ENCODE data around the gene SMTN.
"Not testable (repeated sequence)": the region's sequence is repeated elsewhere in the genome, so short reads cannot be mapped to it uniquely, and the experiment has no call there.

SMTN gene

DNA sequence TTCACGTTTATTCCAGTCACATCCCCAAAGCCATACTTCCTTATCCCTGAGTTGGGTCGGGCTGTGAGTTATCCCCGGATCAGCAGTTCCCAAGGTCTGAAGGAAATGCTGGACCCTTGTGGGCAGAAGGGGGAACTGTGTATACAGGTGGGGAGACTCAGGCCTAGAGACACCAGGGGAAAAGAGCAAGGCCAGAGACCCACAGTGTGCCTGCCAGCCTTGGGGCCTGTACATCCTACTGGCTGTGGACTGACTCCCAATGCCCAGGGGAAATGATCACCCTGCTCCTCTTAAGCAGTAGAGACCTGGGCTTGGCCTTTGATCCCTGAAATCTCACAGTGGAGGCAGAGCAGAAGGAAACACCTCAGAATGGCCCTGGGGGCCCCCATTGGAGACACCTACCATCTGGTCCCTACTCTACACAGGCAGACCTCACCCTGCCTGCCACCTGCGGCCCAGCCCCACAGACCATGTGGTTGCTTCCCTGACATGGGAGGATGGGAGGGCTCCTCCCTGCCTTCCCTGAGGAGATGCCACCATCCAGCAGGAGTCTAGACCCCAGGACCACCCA is 25.0 kb downstream of the SMTN start:
- DNase-seq = no peak

DNA sequence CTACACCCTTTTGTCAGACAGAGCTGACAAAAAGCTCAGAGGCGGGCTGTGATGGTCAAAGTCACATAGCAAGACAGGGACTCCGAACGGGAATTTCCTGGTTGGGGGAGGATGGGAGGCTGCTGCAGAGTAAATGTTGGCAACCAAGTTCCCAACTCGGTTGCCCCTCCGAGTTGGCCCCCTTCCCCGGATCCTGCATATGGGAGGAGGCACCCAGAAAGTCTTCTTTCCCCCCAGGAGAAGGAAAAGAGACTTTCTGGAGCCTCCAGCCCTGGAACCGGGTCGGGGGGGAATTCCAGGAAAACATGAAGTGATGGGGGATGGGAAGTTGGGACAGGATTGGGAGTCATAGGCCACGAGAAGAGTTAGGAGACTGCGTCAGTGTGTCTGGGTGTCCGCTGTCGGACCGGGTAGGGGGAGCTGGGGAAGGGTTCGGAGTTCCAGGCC is 25.6 kb downstream of the SMTN start:
- no peak for DNase-seq

DNA sequence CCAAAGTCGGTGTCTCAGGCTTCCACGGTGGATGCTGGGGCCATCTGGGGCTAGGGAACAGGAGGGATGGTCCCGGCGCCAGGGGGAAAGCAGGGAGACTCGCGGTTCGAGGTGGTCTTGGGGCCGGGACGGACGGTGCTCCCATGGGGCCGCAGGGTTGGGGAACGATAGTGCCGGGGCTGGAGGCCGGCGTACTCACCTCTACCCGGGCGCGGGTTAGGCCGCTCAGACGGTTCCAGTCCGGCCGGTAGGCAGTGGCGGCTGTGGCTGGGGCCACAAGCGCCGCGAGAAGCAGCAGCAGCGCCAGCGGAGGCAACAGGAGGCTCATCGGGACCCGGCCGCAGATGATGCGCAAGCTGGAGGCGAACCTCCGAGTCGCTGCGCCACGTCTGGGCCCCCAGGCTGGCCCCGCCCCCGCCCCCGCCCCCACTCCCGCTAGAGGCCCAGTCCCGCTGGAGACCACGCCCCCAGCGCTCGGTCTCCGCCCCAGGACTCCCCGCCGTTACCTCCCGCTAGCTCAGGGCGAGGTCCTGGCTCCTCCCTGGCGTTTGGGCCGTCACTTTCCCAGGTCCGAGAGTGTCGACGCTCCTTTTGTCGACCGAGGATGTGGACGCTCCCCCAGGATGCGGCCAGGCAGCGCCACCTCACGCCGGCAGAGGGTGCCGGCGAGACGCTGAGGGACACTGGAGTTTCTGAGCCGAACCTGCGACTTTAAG is 26.2 kb downstream of the SMTN start, which contains the start of gene SELENOM:
SELENOM (minus strand) TSS at position 391 of the 716 bp plus-strand sequence; CDS start at position 328, 63 bp downstream.
- peak; percentile 84 for DNase-seq

- no peak for DNase-seq
These were observed 26.7 kb downstream of the SMTN start for GRCh38 chr22:31107894-31108218.

- not testable (repeated sequence) for DNase-seq
These were observed 31.5 kb downstream of the SMTN start for GRCh38 chr22:31112547-31113091.

DNA sequence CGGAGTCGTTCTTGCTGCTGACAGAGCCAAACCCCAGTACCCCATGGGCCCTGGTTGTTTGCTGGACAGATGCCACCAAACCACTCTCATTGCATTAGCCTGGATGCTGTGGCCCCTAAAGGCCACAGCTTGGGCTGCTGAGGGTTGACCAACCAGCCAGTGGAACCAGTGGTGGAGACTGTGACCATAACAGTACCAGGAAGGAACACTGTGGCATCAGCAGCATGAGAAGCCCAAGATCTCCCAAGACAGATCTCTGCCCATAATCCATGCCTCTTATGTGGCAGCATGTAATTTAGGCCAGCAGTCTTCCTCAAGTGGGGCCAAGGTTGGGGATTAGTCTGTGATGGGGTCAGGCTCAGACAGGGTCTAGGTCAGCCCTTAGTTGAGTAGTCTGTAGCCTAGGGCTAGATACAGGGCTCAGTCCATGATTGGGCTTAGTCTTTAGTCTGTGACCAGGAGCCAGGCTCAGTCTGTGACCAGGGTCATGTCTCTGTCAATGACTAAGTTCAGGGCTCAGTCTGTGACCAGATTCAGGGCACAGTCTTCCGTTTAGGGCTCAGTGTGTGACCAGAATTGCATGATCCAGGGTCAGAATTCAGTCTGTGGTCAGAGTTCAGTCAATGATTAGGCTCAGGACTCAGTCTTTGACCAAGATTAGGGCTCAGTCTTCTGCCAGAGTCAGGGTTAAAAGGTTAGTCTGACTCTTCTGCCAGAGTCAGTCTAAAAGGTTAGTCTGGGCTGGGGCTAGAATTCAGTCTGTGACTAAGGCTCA is 37.1 kb downstream of the SMTN start:
- DNase-seq = no peak

- DNase-seq = no peak
These were observed 38.1 kb downstream of the SMTN start for GRCh38 chr22:31119026-31119717.

GRCh38 chr22:31120230-31120629 is 39.1 kb downstream of the SMTN start:
- DNase-seq = no peak

GRCh38 chr22:31120642-31121041 is 39.5 kb downstream of the SMTN start:
- DNase-seq = no peak

DNA sequence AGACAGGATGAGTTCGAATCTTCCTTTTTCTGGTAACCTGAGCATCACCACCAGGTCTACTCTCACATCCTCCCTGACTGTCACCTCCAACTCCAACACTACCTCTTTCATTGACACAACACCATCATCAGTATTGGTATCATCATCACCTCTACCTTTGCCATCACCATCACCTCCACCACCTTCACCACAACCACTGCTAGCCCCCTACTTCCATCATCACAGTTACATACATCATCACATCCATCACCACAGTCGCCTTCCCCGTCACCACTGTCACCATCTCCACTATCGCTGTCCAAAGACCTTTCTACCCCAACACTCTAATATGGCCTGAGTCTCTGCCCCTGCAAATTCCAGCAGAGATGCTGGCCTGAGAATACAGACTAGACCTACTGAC is 40.3 kb downstream of the SMTN start:
- no peak for DNase-seq

DNA sequence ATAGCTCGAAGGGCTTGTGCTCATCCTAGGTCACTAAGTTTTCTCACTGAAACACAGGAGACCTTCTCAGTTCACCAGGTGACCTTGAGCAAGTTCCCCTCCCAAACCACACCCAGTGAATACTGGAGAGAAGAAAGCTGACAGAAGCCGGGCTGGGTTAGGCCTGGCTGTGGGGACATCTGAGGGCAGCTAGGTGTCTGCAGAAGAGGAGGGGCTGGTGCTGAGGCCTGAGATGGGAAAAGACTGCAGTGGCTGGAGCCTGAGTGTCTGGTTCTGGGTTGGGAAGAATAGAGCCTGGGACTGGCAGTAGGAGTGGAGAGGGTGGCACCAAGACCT is 41.0 kb downstream of the SMTN start:
- no peak for DNase-seq

DNA sequence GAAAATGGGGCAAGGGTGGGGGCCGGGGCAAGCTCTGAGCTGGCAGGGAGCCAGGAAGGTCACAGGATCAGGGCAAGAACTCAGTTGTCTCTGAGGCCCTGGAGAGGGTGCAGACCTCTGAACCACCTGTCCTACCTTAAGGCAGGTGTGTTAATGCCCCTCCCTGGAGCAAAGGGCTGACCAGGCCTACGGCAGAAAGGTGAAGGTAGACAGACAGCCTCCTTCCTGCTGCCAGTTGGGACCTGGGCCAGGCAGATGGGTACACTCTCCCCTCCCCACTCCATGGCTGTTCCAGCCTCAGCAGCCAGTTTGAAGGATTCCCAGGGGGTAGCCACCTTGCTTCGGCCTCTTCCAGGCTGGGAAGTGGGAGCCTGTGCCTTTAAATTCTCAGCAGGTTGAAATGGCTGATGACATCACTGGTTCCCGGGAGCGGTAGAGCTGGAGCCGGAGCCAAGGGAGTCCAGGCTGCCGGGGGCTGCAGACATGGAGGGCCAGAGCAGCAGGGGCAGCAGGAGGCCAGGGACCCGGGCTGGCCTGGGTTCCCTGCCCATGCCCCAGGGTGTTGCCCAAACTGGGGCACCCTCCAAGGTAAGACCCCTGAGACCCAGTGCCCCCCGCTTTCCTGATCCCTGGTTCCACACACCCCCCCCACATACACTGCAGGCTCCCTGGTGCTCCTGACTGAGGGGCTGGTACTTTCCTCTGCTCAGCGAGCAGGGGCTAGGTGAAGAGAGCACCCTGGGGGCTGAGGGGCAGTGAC is 41.6 kb downstream of the SMTN start, which contains the start of gene INPP5J:
INPP5J (plus strand) TSS at position 435 of the 760 bp plus-strand sequence; CDS start at position 484, 49 bp downstream.
- DNase-seq = peak; percentile 47

GRCh38 chr22:31123292-31123602 is 42.1 kb downstream of the SMTN start:
- DNase-seq = no peak

GRCh38 chr22:31124290-31124689 is 43.2 kb downstream of the SMTN start:
- DNase-seq = no peak

DNA sequence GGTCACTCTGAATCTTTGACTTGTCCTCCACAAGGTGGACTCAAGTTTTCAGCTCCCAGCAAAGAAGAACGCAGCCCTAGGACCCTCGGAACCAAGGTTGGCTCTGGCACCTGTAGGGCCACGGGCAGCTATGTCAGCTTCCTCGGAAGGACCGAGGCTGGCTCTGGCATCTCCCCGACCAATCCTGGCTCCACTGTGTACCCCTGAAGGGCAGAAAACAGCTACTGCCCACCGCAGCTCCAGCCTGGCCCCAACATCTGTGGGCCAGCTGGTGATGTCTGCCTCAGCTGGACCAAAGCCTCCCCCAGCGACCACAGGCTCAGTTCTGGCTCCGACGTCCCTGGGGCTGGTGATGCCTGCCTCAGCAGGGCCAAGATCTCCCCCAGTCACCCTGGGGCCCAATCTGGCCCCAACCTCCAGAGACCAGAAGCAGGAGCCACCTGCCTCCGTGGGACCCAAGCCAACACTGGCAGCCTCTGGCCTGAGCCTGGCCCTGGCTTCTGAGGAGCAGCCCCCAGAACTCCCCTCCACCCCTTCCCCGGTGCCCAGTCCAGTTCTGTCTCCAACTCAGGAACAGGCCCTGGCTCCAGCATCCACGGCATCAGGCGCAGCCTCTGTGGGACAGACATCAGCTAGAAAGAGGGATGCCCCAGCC is 43.8 kb downstream of the SMTN start:
- no peak for DNase-seq

DNA sequence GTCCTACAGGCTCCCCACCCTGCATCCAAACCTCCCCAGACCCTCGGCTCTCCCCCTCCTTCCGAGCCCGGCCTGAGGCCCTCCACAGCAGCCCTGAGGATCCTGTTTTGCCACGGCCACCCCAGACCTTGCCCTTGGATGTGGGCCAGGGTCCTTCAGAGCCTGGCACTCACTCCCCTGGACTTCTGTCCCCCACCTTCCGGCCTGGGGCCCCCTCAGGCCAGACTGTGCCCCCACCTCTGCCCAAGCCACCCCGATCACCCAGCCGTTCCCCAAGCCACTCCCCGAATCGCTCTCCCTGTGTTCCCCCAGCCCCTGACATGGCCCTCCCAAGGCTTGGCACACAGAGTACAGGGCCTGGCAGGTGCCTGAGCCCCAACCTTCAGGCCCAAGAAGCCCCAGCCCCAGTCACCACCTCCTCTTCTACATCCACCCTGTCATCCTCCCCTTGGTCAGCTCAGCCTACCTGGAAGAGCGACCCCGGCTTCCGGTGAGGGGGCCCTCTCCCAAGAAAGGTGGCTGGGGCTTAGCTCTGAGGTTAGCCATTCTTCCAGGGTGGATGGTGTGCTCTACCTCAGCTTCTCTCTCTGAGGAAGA is 44.5 kb downstream of the SMTN start:
- no peak for DNase-seq

- no peak for DNase-seq
These were observed 45.2 kb downstream of the SMTN start for GRCh38 chr22:31126128-31126868.

GRCh38 chr22:31126869-31127175 is 45.7 kb downstream of the SMTN start:
- DNase-seq = no peak

DNA sequence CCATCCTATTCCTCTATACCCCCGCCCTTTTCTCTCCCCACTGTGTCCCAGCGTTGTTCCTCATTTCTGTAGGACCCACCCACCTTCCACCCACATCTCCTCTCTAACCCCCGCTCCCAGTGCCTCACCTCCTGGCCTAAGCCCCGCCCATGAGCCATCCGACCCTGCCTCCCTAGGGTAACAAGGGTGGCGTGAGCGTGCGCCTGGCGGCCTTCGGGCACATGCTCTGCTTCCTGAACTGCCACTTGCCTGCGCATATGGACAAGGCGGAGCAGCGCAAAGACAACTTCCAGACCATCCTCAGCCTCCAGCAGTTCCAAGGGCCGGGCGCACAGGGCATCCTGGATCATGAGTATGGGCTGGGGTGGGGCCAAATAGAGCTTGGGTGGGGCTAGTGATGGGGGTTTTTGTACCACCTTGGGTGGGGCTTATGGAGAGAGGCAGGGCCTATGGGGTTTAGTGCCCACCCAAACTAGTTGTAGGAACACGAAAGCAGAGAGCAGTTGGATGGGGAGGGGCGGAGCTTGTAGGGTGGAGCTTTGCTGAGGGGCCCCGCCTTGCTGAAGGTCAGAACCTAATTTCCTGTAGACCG is 46.2 kb downstream of the SMTN start:
- DNase-seq = no peak

DNA sequence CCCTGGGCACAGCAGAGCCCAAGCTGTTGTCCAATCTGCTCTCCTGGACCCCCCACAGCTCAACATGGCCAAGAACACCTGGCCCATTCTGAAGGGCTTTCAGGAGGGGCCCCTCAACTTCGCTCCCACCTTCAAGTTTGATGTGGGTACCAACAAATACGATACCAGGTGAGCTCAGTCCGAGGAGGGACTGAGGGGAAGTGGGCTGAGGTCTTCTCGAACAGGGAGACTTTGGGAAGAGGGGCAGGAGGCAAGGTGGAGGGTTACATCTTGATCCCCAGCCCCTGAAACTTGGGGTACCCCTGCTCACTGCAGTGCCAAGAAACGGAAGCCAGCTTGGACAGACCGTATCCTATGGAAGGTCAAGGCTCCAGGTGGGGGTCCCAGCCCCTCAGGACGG is 47.0 kb downstream of the SMTN start:
- DNase-seq = no peak

DNA sequence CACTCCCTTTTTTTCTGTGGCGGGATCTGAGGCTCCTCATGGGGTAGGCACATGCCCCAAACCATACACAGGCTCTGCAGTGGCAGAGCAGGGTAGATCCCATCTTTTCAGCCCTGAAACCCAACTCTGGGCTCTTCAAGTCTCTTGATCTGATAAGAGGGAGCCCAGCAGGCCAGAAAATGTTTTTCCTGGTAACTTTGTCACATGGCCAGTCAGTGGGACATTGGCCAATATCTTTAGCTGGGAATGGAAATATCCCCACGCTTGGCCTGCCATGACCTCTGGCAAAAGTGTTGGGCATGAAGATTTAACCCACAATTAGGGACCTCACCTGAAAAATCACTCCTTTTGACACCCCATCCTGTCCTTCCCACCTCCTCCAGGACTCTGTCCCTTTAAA is 49.8 kb downstream of the SMTN start:
- DNase-seq = no peak

Measured in NCI-H345 (cell line).